Left renal pelvis (tissue), 4 donors: Measurements from ENCODE around the gene INPP5J. TPM values are rescaled to one million over a fixed set of nuclear protein-coding genes. Genes with fewer than 3 reads are reported as not detected.
"Not testable (repeated sequence)": the region's sequence is repeated elsewhere in the genome, so short reads cannot be mapped to it uniquely, and the experiment has no call there.

ENCODE experiments used
- DNase-seq, 4 donors: peaks; one replicate each; pipeline ENCODE4 v3.0.0-alpha.2; 2013; ENCODE audit warnings: low read depth in 4 of 4, low spot score in 3 of 4
- polyA plus RNA-seq, 4 donors: library from polyadenylated mRNA; unstranded; fragments of 120-200 nt; gene quantifications; one replicate each; pipeline ENCODE4 v1.2.1, GENCODE V29; 2013; ENCODE audit not compliant: insufficient read length in 4 of 4

The INPP5J gene, protein sequence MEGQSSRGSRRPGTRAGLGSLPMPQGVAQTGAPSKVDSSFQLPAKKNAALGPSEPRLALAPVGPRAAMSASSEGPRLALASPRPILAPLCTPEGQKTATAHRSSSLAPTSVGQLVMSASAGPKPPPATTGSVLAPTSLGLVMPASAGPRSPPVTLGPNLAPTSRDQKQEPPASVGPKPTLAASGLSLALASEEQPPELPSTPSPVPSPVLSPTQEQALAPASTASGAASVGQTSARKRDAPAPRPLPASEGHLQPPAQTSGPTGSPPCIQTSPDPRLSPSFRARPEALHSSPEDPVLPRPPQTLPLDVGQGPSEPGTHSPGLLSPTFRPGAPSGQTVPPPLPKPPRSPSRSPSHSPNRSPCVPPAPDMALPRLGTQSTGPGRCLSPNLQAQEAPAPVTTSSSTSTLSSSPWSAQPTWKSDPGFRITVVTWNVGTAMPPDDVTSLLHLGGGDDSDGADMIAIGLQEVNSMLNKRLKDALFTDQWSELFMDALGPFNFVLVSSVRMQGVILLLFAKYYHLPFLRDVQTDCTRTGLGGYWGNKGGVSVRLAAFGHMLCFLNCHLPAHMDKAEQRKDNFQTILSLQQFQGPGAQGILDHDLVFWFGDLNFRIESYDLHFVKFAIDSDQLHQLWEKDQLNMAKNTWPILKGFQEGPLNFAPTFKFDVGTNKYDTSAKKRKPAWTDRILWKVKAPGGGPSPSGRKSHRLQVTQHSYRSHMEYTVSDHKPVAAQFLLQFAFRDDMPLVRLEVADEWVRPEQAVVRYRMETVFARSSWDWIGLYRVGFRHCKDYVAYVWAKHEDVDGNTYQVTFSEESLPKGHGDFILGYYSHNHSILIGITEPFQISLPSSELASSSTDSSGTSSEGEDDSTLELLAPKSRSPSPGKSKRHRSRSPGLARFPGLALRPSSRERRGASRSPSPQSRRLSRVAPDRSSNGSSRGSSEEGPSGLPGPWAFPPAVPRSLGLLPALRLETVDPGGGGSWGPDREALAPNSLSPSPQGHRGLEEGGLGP
- 1 to 10 TPM; 1.9 to 6.6 (median 4.7) TPM for polyA plus RNA-seq

DNA sequence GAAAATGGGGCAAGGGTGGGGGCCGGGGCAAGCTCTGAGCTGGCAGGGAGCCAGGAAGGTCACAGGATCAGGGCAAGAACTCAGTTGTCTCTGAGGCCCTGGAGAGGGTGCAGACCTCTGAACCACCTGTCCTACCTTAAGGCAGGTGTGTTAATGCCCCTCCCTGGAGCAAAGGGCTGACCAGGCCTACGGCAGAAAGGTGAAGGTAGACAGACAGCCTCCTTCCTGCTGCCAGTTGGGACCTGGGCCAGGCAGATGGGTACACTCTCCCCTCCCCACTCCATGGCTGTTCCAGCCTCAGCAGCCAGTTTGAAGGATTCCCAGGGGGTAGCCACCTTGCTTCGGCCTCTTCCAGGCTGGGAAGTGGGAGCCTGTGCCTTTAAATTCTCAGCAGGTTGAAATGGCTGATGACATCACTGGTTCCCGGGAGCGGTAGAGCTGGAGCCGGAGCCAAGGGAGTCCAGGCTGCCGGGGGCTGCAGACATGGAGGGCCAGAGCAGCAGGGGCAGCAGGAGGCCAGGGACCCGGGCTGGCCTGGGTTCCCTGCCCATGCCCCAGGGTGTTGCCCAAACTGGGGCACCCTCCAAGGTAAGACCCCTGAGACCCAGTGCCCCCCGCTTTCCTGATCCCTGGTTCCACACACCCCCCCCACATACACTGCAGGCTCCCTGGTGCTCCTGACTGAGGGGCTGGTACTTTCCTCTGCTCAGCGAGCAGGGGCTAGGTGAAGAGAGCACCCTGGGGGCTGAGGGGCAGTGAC is at the start of gene INPP5J:
Gene INPP5J, plus strand, starts transcription at position 435 of the 760 bp plus-strand sequence. Its CDS starts 49 bp downstream, at position 484.
- DNase-seq, result no peak

DNA sequence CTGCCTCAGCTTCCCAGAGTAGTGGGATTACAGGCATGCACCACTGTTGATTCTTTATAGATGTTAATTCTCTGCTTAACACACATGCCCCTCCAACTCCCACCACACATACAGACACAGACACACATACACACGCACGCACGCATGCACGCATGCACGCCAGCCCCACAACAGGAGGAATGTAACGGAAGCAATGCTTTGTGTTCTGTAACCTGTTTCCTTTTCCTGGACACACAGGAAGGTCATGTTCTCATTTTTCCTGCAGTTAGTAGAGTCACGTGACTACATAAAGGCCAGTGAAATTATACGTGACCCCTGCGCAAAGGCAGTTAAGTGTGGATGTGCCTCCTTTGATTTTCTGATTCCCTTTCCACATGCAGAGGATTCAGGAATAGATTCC is 49.6 kb upstream of the INPP5J start:
- DNase-seq, result not testable (repeated sequence)

DNA sequence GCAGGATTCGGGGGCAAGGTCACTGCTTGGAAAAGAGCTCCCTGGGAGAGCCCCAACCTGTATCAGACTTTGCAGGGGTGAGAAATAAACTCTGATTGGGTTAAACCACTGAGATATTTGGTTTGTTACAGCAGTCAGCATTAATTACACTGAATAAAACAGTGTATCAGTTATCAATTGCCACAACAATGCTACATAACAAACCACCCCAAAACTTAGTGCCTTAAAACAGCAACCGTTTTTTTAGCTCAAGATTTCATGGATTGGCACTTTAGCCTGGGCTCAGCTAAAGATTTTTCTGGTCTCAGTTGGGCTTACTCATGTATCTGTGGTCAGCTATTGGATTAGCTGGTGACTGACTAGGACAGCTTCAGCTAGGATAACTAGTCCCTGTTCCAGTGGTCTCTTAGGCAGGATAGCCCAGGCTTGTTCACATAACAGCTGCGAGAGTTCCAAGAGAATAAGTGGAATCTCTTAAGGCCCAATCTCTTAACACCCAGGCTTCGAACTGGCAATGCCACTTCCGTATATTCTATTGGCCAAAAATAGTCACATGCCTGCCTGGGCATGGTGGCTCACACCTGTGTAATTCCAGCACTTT is 49.1 kb upstream of the INPP5J start:
- DNase-seq, result not testable (repeated sequence)

DNA sequence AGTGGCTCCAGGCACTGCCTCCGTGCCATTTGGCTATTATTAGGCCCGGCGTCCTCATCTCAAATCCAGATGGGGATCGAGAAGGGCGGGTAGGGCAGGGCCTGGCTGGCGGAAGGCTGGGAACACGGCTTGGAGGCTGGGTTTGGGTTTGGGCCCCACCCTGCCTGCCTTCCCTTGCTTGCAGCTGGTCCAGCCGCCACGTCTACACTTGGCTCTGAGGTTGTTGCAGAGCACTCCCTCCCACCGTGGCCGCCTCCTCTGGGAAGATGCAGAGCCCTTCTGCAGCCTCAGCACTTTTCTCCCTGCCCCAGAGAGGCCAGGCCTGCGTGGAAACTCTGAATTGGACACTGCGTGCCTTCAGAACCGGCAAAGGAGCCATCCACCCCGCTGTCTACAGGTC is 46.8 kb upstream of the INPP5J start:
- no peak for DNase-seq

DNA sequence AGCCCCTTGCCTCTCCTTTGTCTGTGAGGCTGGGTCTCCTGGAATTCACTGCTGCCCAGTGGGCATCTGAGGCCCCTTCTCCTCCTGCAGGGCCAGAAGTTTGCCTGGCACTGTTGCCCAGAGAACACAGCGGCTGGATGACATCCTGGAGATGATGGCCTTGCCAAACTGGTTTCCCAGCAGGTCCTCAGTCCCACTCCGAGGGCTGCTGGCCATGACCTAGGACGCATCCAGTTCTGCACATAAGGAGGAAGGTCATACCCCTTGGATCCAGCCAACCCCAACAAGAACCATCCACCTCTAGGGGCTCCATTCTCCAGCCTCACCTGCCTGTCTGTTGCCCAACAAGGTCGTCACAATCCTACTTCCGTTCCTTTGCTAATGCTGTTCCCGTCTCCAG is 45.1 kb upstream of the INPP5J start:
- no peak for DNase-seq

DNA sequence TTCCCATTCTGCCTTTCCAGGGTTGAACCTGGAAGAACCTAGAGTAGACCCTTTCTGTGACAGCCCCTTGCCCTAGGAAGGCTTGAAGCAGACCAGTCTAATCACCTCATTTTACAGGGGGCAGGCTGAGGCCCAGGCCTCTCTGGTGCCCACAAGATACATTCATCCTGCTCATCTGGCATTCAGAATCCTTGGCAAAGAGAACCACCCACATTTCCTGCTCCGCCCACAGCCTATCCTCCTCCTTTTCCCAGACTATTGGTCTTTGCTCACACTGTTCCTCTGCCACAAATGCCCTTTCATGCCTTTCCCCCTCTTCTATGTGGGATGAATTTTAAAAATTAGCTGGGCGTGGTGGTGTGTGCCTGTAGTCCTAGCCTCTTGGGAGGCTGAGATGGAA is 44.4 kb upstream of the INPP5J start:
- not testable (repeated sequence) for DNase-seq

DNA sequence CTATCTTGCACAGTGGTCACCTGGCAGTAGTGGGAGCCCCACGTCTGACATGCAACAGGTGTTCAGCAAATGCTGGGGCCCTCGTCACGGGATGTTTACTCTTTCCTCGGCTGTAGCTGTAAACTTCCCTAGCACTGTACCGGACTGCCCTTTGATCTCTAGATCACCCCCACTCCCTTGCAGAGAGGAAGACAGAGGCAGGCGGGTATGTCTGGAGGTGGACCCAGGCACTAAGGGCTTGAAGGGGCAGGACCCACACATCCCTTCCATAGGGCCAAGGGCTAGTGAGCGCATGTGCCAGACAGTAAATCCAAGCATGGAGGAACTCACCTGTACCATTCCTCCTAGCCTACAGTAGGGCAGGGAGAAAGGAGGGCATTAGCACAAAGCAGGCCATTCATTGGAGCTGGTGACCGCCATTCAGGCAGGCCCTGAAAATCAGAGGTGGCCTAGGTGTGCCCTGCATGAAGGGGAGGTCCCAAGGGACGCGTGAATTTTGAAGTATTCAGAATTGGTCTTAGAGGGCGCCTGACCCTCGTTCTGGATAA is 43.6 kb upstream of the INPP5J start:
- no peak for DNase-seq

DNA sequence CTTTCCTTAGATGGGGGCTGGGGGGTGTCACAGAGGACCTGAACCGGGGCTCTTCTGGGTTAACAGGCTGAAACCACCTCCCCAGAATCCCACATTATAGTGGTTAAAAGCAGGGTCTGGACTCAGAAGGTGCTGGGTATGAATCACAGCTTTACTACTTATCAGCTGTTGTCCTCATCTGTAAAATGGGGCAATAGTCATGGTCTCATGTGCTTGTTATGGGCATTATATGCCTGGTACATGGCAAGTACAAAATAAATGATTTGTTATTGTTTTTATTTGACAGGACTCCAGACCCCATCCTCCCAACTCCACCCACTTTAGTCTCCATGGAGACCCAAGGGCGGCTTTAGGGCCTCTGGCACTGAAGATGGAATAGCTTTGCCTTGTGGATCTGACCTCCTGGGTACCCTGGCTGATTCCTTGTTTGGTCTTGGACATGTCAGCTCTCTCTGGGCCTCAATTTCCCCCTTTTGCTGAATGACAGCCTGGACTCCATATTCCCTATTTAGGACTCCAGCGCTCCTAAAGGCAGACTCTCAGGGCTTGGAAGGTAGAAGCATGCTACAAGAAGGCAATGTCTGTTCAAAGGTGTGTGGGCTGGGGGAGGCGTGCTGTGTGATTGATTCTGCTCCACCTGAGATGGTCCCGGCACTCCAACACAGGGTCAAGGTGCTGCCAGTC is 42.5 kb upstream of the INPP5J start:
- no peak for DNase-seq

DNA sequence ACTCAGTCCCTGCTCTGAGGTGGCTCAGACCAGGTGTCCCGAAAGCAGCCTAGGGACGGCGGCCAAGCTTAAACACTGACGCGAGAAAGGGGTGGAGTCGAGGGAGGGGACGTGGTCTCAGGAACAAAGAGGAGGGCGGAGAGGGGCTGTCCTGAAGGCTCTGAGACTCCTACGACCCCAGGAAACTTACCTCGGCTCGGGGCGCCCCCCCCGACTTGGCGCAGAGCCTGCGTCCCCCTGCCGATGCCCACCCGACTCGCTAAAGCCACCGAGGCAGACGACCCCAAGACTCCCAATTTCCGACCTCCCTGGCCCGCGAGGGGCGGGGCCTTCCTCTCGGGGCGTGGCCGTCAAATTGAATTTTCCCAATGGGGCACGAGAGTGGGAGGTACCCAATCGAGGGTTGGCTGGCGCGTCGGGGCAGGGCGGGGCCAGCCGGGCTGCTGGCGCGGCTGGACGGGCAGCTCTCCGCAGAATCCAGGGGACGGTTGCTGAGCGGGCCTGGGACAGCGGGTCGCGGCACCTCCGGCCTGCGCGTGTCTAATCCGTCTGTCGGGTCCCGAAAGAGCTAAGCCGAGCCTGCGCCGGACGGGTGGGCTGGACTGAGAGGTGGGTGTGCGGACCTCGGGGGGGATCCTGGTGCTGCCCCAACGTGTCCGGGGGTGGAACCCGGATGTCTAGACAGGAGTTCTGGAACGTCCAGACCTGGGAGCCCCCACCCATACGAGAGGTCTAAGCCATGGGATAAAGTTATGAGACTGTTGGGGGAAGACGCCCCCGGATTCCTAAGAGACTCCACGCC is 41.7 kb upstream of the INPP5J start, which contains the start of gene SMTN:
Gene SMTN, plus strand, starts transcription at position 471 of the 802 bp plus-strand sequence. CDS start 1,941 bp downstream, outside the sequence.
- DNase-seq, result peak; percentile 87 to 93 (median 90)

DNA sequence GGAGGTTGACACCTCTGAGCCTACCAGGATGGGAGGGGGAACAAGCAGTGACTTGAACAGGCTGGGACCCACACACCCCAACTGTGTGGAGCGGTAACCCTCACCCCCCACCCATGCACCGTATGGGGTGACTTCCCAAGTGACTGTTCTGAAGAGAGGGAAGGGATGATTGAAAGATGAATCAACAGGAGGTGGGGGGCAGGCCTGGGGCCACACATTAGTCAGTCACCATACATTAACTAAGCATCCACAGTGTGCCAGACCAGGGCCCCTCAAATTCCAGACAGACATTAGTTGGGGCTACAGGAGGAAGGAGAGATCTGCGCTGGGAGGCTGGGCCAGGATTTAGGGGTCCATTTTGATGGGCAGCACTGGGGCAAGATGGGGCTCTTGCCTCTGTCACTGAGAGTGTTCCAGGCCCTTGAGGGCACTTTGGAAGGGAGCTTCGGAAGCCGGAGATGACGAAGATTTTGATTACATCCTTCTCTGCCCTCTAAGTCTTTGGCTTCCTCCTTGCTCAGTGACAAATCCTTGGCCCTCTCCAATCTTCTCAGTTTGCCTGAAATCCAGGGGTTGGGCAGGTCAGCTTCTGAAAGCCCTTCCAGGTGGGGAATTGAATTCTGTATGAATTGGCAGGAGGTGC is 40.7 kb upstream of the INPP5J start:
- no peak for DNase-seq

DNA sequence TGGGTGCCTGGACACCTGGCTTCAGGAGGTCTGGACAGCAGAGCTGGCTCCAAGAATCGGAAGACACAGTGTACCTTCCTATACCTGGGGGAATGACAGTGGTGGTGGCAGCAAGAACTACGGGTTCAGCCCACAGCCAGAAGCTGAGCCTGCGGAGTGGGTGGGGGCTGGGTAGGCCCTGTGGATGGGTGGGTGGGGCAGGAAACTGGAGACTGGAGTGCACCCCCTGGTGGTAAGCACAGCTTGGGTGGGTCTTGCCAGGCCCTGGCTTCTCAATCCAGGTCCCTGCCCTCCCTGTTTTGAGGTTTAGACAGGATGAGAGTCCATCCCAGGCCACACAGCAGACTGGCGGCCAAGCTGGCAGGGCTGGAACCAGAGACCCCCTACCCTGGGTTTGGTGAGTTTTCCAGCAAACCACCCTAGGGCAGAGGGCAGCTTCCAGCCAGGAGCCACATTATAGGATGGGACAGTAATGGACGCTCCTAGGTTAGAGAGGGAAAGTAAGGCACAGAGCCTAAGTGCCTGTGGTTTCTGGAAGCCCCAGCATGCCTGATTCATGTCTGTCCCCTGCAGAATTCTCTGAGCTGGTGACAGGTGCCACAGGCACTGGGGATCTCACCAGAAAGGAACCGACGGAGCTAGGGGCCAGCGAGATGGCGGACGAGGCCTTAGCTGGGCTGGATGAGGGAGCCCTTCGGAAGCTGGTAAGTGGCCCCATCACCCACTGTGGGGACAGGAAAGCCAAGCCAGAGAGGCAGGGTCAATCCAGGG is 40.0 kb upstream of the INPP5J start:
- no peak for DNase-seq

DNA sequence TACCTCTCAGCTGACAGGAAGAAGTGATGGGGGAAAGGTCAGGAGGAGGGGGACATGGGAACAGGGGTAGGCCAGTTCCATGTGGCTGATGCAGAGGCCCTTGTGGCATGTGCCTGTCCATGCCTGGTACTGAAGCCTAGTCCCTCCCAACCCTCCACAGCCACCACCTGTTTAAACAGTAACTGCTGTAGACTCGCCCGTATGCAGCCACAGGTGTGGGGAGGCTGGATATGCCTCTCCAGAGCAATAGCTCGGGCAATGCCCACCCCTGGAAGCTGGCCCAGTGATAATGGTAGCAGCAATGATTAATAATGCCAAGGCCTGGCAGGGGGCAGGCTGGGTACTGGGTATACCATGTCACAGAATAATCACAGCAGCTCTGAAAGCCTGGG is 39.4 kb upstream of the INPP5J start:
- no peak for DNase-seq

DNA sequence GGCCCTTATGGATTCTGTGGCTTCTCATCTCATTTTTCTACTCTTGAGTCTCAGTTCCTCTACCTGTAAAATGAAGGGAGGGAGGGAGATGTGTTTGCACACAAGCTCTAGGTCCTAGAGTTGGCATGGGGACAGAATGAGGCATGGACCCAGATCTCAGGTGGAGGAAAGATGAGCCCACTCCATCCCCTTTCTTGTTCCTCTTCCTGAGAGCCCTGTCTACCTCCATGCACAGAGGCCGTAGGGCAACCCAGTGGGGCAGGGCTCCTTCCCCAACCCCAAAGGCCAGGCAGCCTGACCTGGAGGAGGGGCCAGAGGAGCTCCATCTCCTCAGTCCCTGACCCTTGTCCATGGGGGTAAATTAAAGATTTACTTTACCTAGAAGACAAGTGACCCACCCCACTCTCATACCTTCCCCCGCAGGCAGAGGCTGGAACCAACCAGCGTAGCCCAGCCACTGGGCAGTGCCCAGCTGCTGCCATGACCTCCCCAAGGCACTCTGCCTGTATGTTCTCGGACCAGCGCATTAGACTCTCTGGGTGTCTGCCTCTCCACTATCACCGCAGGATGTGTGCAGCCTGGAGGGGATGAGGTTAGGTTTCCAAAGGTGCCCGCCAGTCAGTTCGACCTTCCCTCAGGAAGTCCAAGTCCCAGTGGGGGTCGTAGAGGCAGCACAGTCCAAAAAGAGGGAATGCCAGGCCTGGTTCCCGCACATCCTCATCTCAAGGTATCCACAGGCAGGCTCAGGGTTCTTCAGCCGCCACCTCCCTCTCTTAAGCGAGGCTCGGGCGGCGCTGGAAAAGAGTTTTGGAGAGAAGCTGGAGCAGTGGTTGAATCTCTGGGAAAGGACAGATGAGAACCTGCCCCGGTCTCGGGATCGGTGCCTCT is 38.6 kb upstream of the INPP5J start:
- no peak for DNase-seq

DNA sequence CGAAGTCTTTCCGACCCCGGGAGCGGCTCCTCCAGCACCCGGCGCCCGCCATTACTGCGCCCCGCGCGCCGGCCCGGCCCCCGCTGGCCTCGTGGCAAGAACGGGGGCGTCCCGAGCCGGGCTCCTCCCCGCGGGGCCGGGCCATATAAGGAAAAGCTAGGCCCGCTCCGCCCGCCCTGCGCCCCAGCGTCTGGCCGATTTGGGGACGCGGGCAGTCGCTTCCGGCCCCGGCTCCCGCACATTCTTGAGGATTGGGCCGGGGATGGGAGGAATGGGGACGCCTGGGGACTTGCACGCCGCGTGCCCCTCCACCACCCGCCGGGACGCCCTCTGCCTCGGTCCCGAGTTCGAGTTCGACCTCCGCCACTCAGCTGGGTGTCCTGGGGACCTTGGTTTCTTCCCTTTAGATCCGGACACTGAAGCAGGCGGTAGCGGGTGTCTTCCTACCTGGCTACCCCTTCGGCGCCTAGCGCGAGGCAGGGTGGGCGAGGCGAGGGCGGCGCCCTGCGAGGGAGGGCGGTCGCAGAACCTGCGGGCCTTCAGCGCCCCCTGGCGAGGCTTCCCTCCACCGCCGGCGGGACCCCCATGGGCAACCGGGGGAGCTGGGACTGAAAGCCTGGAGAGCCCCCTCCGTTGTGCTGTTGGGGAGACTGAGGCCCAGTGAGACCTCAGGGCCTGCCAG is 37.8 kb upstream of the INPP5J start:
- DNase-seq, result no peak

DNA sequence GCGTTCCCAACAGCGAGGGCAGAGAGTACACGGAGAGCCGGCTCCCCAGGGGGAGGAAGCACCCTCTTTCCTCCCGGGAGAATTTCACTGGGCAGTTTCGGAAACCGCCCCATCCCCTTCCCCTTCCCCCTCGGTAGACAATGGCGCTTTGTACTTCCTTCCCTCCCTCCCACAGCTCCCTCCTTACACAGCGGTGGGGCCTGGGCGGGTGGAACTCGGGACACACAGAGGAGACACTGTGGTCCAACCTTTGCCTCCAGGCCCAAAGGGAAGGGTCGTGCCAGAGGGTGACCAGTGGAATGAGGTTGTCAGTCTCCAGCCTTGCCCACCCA is 37.3 kb upstream of the INPP5J start:
- DNase-seq, result no peak

DNA sequence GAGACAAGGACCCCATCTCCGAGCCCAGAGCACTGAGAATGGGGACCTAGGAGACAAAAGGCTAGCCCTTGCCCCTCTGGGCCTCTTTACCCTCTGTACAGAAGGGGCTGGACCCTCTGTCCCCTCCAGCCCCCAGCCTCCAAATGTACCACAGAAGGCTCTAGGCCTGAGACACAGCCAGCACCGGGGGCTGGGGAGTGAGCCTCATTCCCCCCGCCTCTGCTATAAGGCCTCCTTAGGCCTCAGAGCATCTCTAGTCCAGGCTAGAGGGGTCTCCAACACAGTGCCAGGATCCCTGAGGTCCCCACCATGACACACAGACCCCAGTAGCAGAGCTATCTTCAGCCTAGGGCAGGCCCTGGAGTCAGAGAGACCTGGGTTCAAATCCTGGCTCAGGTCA is 36.8 kb upstream of the INPP5J start:
- DNase-seq, result no peak
